ENCODE results near the gene POLR2M.

DNA sequence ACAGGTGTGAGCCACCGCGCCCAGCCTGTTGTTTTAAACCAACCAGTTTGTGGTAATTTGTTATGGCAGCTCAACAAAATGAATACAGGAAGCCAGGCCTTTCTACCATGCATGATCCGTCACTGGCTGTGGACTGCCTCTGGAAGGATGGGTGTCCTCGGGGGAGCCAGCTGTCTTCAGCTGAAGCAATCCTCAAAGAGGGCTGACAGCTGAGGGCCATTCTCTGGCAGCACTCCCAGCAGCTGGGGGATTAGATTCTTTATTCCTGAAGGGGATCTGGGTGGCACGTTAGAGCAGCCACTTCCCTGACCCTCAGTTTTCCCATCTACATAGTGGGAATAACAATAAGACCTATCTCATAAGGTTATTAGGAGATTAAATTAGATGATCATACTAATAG lies 24.4 kb downstream of the POLR2M start:
- TF ChIP-seq, protein P1, sequence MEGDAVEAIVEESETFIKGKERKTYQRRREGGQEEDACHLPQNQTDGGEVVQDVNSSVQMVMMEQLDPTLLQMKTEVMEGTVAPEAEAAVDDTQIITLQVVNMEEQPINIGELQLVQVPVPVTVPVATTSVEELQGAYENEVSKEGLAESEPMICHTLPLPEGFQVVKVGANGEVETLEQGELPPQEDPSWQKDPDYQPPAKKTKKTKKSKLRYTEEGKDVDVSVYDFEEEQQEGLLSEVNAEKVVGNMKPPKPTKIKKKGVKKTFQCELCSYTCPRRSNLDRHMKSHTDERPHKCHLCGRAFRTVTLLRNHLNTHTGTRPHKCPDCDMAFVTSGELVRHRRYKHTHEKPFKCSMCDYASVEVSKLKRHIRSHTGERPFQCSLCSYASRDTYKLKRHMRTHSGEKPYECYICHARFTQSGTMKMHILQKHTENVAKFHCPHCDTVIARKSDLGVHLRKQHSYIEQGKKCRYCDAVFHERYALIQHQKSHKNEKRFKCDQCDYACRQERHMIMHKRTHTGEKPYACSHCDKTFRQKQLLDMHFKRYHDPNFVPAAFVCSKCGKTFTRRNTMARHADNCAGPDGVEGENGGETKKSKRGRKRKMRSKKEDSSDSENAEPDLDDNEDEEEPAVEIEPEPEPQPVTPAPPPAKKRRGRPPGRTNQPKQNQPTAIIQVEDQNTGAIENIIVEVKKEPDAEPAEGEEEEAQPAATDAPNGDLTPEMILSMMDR (IDR thresholded peaks at IDR 0.05), result no peak
- no peak for TF ChIP-seq POLR2A (IDR thresholded peaks at IDR 0.05)
